Ishikawa (cell line): ENCODE measurements around the gene CEP85L.

Source experiments
- CEBPB ChIP-seq: IDR thresholded peaks from 2 replicates; pipeline ENCODE4 v1.6.1; 2012
- CREB1 ChIP-seq: IDR thresholded peaks from 2 replicates; pipeline ENCODE4 v1.6.1; 2012; ENCODE audit warnings: low read depth
- EGR1 ChIP-seq: IDR thresholded peaks from 2 replicates; pipeline ENCODE4 v1.6.1; 2012
- EP300 ChIP-seq: IDR thresholded peaks from 2 replicates; pipeline ENCODE4 v1.6.1; 2012; ENCODE audit warnings: borderline replicate concordance
- FOXM1 ChIP-seq: IDR thresholded peaks from 2 replicates; pipeline ENCODE4 v1.6.1; 2012; ENCODE audit warnings: low read depth, borderline replicate concordance
- NFIC ChIP-seq: IDR thresholded peaks from 2 replicates; pipeline ENCODE4 v1.6.1; 2012
- RAD21 ChIP-seq: IDR thresholded peaks from 2 replicates; pipeline ENCODE4 v1.6.1; 2012; ENCODE audit warnings: low read depth
- TAF1 ChIP-seq: IDR thresholded peaks from 2 replicates; pipeline ENCODE4 v1.6.1; 2012; ENCODE audit warnings: low read depth, mild to moderate bottlenecking
- TCF12 ChIP-seq: IDR thresholded peaks from 2 replicates; pipeline ENCODE4 v1.6.1; 2012; ENCODE audit warnings: low read depth
- TEAD4 ChIP-seq: IDR thresholded peaks from 2 replicates; pipeline ENCODE4 v1.6.1; 2012
- YY1 ChIP-seq: IDR thresholded peaks from 2 replicates; pipeline ENCODE4 v1.6.1; 2012; ENCODE audit warnings: low read depth
- ZBTB7A ChIP-seq: IDR thresholded peaks from 2 replicates; pipeline ENCODE4 v1.6.1; 2012; ENCODE audit warnings: low read depth
- TF ChIP-seq, protein P1 (sequence below): IDR thresholded peaks from 2 replicates; pipeline ENCODE4 v1.6.1; 2012
- TF ChIP-seq, protein P2 (sequence below): IDR thresholded peaks from 2 replicates; pipeline ENCODE4 v1.6.1; 2012
- TF ChIP-seq, protein P3 (sequence below): IDR thresholded peaks from 2 replicates; pipeline ENCODE4 v1.6.1; 2012; ENCODE audit warnings: low read depth, mild to moderate bottlenecking

The CEP85L gene

DNA sequence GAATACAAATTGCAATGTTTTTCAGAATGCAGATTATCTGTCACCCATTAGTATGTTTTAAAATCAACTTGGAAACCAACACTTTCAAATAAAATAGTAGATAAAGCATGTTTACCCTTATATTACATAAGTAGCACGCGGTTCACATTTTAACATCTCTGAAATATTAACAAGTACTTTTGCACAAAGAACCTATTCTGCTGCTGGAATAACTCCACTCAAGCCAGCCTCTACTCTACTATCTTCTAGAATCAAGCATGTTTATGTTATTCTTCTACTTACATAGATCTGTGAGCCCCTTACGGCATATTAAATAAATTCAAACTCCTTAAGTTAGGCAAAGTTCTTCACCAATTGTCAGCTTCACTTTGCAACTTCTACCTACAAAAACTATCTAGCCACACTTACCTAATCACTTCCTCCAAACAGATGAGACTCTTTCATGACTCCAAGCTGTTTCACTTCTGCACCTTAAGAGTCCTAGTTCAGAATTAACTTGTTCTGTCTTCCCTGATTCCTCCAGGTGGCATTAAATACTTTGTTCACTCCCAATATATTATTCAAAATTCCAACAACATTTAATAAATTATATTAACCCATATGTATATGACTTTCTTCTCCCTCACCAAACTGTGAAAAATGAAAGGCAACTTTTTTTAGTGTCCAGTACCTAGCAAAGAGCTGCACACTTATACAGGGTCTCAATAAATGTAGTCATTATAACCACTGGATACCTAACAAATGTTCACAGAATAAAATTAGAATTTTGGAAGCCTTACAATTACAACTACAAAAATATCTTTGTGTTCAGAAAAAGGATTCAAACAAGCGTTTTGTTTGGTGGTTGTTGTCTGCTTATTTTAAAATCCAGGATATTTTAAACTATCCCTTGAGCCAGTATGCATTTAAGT, 12.1 kb downstream of the CEP85L start:
- TF ChIP-seq CEBPB (no peak), ZBTB7A (no peak), YY1 (no peak), EP300 (no peak), TAF1 (no peak), TCF12 (no peak), CREB1 (no peak), FOXM1 (no peak), EGR1 (no peak), NFIC (no peak)
- TF ChIP-seq, protein P1, sequence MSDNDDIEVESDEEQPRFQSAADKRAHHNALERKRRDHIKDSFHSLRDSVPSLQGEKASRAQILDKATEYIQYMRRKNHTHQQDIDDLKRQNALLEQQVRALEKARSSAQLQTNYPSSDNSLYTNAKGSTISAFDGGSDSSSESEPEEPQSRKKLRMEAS: no peak
- TF ChIP-seq, protein P2, sequence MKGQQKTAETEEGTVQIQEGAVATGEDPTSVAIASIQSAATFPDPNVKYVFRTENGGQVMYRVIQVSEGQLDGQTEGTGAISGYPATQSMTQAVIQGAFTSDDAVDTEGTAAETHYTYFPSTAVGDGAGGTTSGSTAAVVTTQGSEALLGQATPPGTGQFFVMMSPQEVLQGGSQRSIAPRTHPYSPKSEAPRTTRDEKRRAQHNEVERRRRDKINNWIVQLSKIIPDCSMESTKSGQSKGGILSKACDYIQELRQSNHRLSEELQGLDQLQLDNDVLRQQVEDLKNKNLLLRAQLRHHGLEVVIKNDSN: no peak
- TF ChIP-seq, protein P3, sequence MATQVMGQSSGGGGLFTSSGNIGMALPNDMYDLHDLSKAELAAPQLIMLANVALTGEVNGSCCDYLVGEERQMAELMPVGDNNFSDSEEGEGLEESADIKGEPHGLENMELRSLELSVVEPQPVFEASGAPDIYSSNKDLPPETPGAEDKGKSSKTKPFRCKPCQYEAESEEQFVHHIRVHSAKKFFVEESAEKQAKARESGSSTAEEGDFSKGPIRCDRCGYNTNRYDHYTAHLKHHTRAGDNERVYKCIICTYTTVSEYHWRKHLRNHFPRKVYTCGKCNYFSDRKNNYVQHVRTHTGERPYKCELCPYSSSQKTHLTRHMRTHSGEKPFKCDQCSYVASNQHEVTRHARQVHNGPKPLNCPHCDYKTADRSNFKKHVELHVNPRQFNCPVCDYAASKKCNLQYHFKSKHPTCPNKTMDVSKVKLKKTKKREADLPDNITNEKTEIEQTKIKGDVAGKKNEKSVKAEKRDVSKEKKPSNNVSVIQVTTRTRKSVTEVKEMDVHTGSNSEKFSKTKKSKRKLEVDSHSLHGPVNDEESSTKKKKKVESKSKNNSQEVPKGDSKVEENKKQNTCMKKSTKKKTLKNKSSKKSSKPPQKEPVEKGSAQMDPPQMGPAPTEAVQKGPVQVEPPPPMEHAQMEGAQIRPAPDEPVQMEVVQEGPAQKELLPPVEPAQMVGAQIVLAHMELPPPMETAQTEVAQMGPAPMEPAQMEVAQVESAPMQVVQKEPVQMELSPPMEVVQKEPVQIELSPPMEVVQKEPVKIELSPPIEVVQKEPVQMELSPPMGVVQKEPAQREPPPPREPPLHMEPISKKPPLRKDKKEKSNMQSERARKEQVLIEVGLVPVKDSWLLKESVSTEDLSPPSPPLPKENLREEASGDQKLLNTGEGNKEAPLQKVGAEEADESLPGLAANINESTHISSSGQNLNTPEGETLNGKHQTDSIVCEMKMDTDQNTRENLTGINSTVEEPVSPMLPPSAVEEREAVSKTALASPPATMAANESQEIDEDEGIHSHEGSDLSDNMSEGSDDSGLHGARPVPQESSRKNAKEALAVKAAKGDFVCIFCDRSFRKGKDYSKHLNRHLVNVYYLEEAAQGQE: no peak

DNA sequence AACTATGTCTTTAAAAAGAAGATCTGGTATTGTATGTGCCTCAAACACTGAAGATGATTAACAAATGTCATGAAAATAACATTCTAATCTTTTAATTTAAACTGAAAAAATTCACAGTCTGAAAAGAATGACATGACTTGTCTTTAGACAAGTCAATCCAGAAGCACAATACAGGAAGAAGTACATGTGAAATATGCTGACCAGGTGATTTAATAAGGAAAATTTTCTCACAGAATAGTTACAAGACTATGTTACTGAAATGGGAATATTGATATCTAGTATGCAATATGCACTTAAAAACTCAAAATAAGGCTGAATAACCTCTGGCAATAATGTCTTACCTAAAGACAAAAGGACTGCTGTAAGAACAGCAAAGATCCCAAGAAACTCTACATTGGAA, 13.1 kb downstream of the CEP85L start:
- no peak for TF ChIP-seq NFIC
- TF ChIP-seq RAD21: no peak
- no peak for TF ChIP-seq YY1
- no peak for TF ChIP-seq TCF12
- no peak for TF ChIP-seq CEBPB
- TF ChIP-seq EGR1: no peak
- TF ChIP-seq, protein P3: no peak

DNA sequence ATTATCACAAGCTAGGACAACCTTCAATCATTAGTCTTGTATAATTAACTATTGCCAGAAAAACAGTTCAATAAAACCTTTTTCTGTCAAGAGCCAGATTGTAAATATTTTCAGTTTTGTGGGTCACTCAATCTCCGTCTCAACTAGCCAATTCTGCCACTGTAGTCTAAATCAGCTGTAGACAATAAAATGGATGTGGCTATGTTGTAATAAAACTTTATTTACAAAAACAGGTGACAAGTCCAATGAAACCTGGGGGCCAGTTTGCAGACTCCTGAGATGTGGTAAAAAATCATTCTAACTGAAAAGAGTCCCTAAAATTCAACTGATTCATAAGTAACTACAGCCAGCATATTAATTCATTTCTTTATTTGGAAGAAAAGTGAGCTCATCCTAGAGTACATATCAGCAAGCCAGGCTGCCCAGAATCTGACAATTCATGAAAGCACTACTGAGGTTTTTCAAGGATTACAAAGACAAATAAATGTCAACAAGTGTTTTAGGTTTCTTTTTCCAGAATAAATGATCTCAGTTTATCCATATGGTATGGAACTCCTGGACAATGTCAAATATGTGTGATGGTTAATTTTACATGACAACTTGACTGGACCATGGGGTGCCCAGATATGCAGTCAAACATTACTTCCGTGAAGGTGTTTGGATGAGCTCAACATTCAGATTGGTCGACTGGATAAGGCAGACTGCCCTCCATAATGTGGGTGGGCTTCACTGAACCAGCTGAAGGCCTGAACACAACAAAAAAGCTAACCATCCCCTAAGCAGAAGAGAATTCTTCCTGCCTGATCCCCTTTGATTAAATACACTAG, 15.3 kb downstream of the CEP85L start:
- TF ChIP-seq ZBTB7A (no peak), EP300 (no peak), RAD21 (no peak), NFIC (no peak), CREB1 (no peak), TAF1 (no peak)
- TF ChIP-seq, protein P2: no peak
- TF ChIP-seq, protein P1: no peak

DNA sequence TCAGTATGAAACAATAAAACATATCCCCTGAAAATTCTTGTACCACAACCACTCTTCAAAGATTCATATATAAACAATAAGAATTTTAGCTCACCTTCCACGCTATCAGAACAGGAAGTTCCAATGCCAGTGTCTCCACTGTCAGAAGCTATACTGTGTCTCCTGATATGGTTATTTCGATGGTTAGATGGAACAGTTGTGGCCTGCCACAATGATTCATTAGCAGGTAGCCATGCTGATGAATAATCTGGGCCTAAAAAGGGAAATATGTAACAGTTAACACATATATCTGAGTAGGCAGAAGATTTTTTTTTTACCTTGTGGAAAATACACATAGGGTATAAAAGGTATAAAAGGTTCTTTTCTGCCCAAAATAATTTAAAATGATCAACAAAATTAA, 19.0 kb downstream of the CEP85L start:
- TF ChIP-seq EGR1 (no peak), YY1 (no peak), TAF1 (no peak), TEAD4 (no peak), NFIC (no peak), EP300 (no peak), ZBTB7A (no peak), CREB1 (no peak), FOXM1 (no peak), TCF12 (no peak), CEBPB (no peak), RAD21 (no peak)
- TF ChIP-seq, protein P1: no peak
- TF ChIP-seq, protein P2: no peak
- TF ChIP-seq, protein P3: no peak
